Effector memory CD4-positive, alpha-beta T cell (primary cell): ENCODE data around the gene ENDOD1.

ENCODE experiments used
- DNase-seq, 3 donors: peaks; one replicate each; pipeline ENCODE4 v3.0.0-alpha.2; 2020
- H3K27ac ChIP-seq: 2 replicates; pipeline ENCODE4 v1.7.0; 2013; ENCODE audit warnings: mild to moderate bottlenecking, low read length, moderate library complexity; ENCODE audit not compliant: insufficient read depth, poor library complexity, severe bottlenecking
- H3K27me3 ChIP-seq: replicated peaks from 2 replicates; pipeline ENCODE4 v1.7.0; 2013; ENCODE audit warnings: mild to moderate bottlenecking, low read length; ENCODE audit not compliant: insufficient read depth, control insufficient read depth, poor library complexity, severe bottlenecking
- H3K36me3 ChIP-seq: 2 replicates; pipeline ENCODE4 v1.7.0; 2013; ENCODE audit warnings: mild to moderate bottlenecking, low read length, moderate library complexity; ENCODE audit not compliant: control insufficient read depth, insufficient read depth
- H3K4me1 ChIP-seq: 2 replicates; pipeline ENCODE4 v1.7.0; 2013; ENCODE audit warnings: low read length, mild to moderate bottlenecking; ENCODE audit not compliant: control insufficient read depth, insufficient read depth, poor library complexity, severe bottlenecking
- H3K4me3 ChIP-seq: 2 replicates; pipeline ENCODE4 v1.7.0; 2013; ENCODE audit warnings: low read length, low read depth, mild to moderate bottlenecking; ENCODE audit not compliant: insufficient read depth, poor library complexity, severe bottlenecking
- H3K9me3 ChIP-seq: 2 replicates; pipeline ENCODE4 v1.7.0; 2013; ENCODE audit warnings: mild to moderate bottlenecking, low read length, moderate library complexity; ENCODE audit not compliant: control insufficient read depth

ENDOD1 gene

GRCh38 chr11:95148406-95148805 is 58.8 kb downstream of the ENDOD1 start:
- Histone ChIP-seq H3K27me3 (no peaks in the 10 kb centered on the region), H3K4me1 (peaks cover 26% of the 10 kb centered on the region), H3K36me3 (no peaks in the 10 kb centered on the region), H3K4me3 (no peak overlapping the region), H3K9me3 (no peaks in the 10 kb centered on the region), H3K27ac (no peak overlapping the region)
- no peak for DNase-seq

- DNase-seq, result no peak
- H3K27ac ChIP-seq, result no peak overlapping the region
- H3K4me1 ChIP-seq, result peaks cover 31% of the 10 kb centered on the region
- H3K4me3 ChIP-seq, result no peak overlapping the region
- no peaks in the 10 kb centered on the region for H3K36me3 ChIP-seq
- H3K9me3 ChIP-seq, result no peaks in the 10 kb centered on the region
- H3K27me3 ChIP-seq, result no peaks in the 10 kb centered on the region
These were observed 59.3 kb downstream of the ENDOD1 start for GRCh38 chr11:95148938-95149337.

- peak overlapping the region; percentile 69 for H3K4me3 ChIP-seq
- no peaks in the 10 kb centered on the region for H3K27me3 ChIP-seq
These were observed 60.2 kb downstream of the ENDOD1 start for GRCh38 chr11:95149651-95150364.

GRCh38 chr11:95150956-95151684 is 61.5 kb downstream of the ENDOD1 start:
- DNase-seq, result peak; percentile 82 to 89 (median 83)
- Histone ChIP-seq H3K27ac (peak overlapping the region; percentile 71), H3K27me3 (no peaks in the 10 kb centered on the region), H3K4me1 (peaks cover 39% of the 10 kb centered on the region), H3K4me3 (peak overlapping the region; percentile 69), H3K9me3 (no peaks in the 10 kb centered on the region), H3K36me3 (no peaks in the 10 kb centered on the region)

More at GRCh38 chr11:95149651-95150364, 60.2 kb downstream of the ENDOD1 start:
- DNase-seq, result no peak
- Histone ChIP-seq H3K9me3 (no peaks in the 10 kb centered on the region), H3K27ac (no peak overlapping the region), H3K36me3 (no peaks in the 10 kb centered on the region), H3K4me1 (peaks cover 39% of the 10 kb centered on the region)

GRCh38 chr11:95152876-95153856 is 63.5 kb downstream of the ENDOD1 start:
- Histone ChIP-seq H3K9me3 (no peaks in the 10 kb centered on the region), H3K27me3 (no peaks in the 10 kb centered on the region), H3K4me1 (peaks cover 39% of the 10 kb centered on the region), H3K4me3 (peak overlapping the region; percentile 40), H3K27ac (peak overlapping the region; percentile 61), H3K36me3 (no peaks in the 10 kb centered on the region)
- DNase-seq, result no peak

GRCh38 chr11:95153857-95154246 is 64.2 kb downstream of the ENDOD1 start:
- H3K9me3 ChIP-seq, result no peaks in the 10 kb centered on the region
- no peaks in the 10 kb centered on the region for H3K36me3 ChIP-seq
- H3K27ac ChIP-seq, result peak overlapping the region; percentile 61
- peaks cover 39% of the 10 kb centered on the region for H3K4me1 ChIP-seq
- H3K27me3 ChIP-seq, result no peaks in the 10 kb centered on the region
- DNase-seq, result no peak
- H3K4me3 ChIP-seq, result peak overlapping the region; percentile 40

- H3K36me3 ChIP-seq, result no peaks in the 10 kb centered on the region
- H3K27ac ChIP-seq, result no peak overlapping the region
- no peak overlapping the region for H3K4me3 ChIP-seq
- H3K4me1 ChIP-seq, result peaks cover 39% of the 10 kb centered on the region
- DNase-seq, result peak; percentile 30 to 43 (median 33)
- H3K27me3 ChIP-seq, result no peaks in the 10 kb centered on the region
- H3K9me3 ChIP-seq, result no peaks in the 10 kb centered on the region
These were observed 64.9 kb downstream of the ENDOD1 start for GRCh38 chr11:95154514-95154913.

GRCh38 chr11:95155385-95155784 is 65.7 kb downstream of the ENDOD1 start:
- no peak overlapping the region for H3K4me3 ChIP-seq
- H3K4me1 ChIP-seq, result peaks cover 38% of the 10 kb centered on the region
- no peak overlapping the region for H3K27ac ChIP-seq
- no peaks in the 10 kb centered on the region for H3K36me3 ChIP-seq
- no peak for DNase-seq
- no peaks in the 10 kb centered on the region for H3K27me3 ChIP-seq
- H3K9me3 ChIP-seq, result no peaks in the 10 kb centered on the region

- Histone ChIP-seq H3K9me3 (no peaks in the 10 kb centered on the region), H3K36me3 (no peaks in the 10 kb centered on the region), H3K27me3 (no peaks in the 10 kb centered on the region), H3K27ac (no peak overlapping the region), H3K4me1 (peaks cover 29% of the 10 kb centered on the region), H3K4me3 (no peak overlapping the region)
- DNase-seq, result no peak
These were observed 66.6 kb downstream of the ENDOD1 start for GRCh38 chr11:95156133-95156721.
